Measurements from ENCODE around the gene ZNF638. TPM values are rescaled to one million over a fixed set of nuclear protein-coding genes. Genes with fewer than 3 reads are reported as not detected.
A peak's percentile ranks its signal among the peaks of the same experiment; 100 is the strongest.

ZNF638 gene
- total and polyA plus RNA-seq, 9 of the 15 experiments (the other 6 are each of a cell fraction or from before 2014, with no cell fraction given): 53.3 to 165 (median 98.8) TPM

DNA sequence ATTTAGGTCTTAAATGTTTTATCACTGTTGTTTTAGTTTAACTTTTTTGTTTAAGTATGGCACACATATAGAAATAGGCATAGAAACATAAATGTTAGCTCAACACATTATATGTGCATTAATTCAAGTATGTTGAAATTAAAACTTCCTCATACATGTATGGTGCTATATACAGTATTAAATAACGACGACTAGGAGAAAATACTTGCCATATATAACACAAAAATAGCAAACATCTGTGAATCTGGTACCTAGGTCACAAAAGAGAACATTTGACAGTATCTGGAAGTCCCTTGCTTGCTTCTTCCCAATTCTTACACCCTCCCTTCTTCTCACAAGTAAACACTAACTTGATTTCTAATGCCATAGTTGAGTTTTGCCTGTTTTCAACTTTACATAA is 38.4 kb downstream of the ZNF638 start:
- H3K27ac ChIP-seq (ENCODE audit: extremely low read depth, low read depth, low read length): no peak overlapping the region
- no peak overlapping the region for H2AFZ ChIP-seq (ENCODE audit: low read depth, low read length)
- intact Hi-C loops (cut with micrococcal nuclease) (no loop called here), in situ Hi-C loops (cut with MboI) (no loop called here)
- no peak overlapping the region for H3K9ac ChIP-seq (ENCODE audit: insufficient read depth in 1 of 2, low read depth in 2 of 2, low read length in 2 of 2)
- BruUV-seq (replicated peaks): no TSS peak
- no peaks in the 10 kb centered on the region for H3K27me3 ChIP-seq (ENCODE audit: control insufficient read depth in 2 of 2, insufficient read depth in 2 of 2, low read length in 2 of 2)
- no peaks in the 10 kb centered on the region for H4K20me1 ChIP-seq (replicated peaks; ENCODE audit: control insufficient read depth, insufficient read depth, low read length)
- ChIA-PET POLR2A (interaction anchor here (0.6 kb wide), 1 partner anchor 136 kb away, joined by 5 read pairs; no protein-coding TSS in a partner anchor), CTCF (ENCODE audit: low intra/inter-chr PET ratio) (no interaction called here)
- 0 out of 2 replicates have a peak, but pooled peaks have one; percentile 14 for TF ChIP-seq C11orf30 (IDR thresholded peaks at IDR 0.05; ENCODE audit: low read depth)
- peak; percentile 30; the same call in 1 of the 2 replicates for TF ChIP-seq ZNF316 (IDR thresholded peaks at IDR 0.05)
- no peak for TF ChIP-seq ZNF668 (CRISPR knock-in tag; IDR thresholded peaks at IDR 0.05)
- no peaks in the 10 kb centered on the region for H3K9me1 ChIP-seq (ENCODE audit: control insufficient read depth, insufficient read depth, low read length)
- no peaks in the 10 kb centered on the region for H3K4me1 ChIP-seq (replicated peaks in 1 of 2; ENCODE audit: control insufficient read depth in 2 of 2, insufficient read depth in 2 of 2, low read length in 2 of 2)
- WGBS (ENCODE audit: insufficient coverage, low coverage, missing lambda C conversion rate): 94% methylated on average over 2 of the region's 2 CpGs
- no peak for FAIRE-seq
- H3K36me3 ChIP-seq (ENCODE audit: control insufficient read depth, insufficient read depth, low read length): peaks cover 80% of the 10 kb centered on the region
- DNase-seq (ENCODE audit: extremely low read depth in 1 of 4, low spot score in 3 of 4): no peak
- no peak for ATAC-seq
- H3K9me3 ChIP-seq (replicated peaks; ENCODE audit: control insufficient read depth, insufficient read depth, low read depth, low read length): no peaks in the 10 kb centered on the region
- no peak overlapping the region for H3K4me3 ChIP-seq
- no peak overlapping the region for H3K4me2 ChIP-seq (ENCODE audit: insufficient read depth, low read length)
- no peaks in the 10 kb centered on the region; the same call in 2 of the 3 replicates for H3K79me2 ChIP-seq (ENCODE audit: control insufficient read depth, insufficient read depth, low read length)

DNA sequence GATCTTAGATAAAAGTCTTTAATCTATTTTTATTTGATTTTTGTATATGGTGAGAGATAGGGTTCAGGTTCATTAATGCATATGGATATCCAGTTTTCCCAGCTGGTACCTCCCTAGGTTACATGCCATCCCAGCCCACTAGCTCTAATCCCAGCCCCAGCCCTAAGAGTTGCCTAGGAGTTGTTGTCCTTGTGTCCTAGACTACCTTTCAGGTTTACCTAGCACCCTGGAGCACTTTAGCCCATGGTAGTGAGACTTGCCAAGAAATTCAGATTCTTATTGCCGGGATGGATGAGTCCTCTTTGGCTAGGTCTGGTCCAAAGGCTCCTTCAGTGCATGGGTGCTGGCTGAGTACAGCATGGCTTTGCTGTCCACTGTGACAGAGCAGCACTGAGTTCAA is 40.5 kb downstream of the ZNF638 start:
- Histone ChIP-seq H3K27me3 (ENCODE audit: control insufficient read depth in 2 of 2, insufficient read depth in 2 of 2, low read length in 2 of 2) (no peaks in the 10 kb centered on the region), H3K9me3 (replicated peaks; ENCODE audit: control insufficient read depth, insufficient read depth, low read depth, low read length) (no peaks in the 10 kb centered on the region), H3K36me3 (ENCODE audit: control insufficient read depth, insufficient read depth, low read length) (peaks cover 81% of the 10 kb centered on the region), H3K4me1 (replicated peaks in 1 of 2; ENCODE audit: control insufficient read depth in 2 of 2, insufficient read depth in 2 of 2, low read length in 2 of 2) (no peaks in the 10 kb centered on the region), H2AFZ (ENCODE audit: low read depth, low read length) (no peak overlapping the region), H3K9ac (ENCODE audit: insufficient read depth in 1 of 2, low read depth in 2 of 2, low read length in 2 of 2) (no peak overlapping the region), H3K27ac (ENCODE audit: extremely low read depth, low read depth, low read length) (no peak overlapping the region), H3K4me3 (no peak overlapping the region), H4K20me1 (replicated peaks; ENCODE audit: control insufficient read depth, insufficient read depth, low read length) (no peaks in the 10 kb centered on the region), H3K79me2 (ENCODE audit: control insufficient read depth, insufficient read depth, low read length) (no peaks in the 10 kb centered on the region; the same call in 2 of the 3 replicates), H3K4me2 (ENCODE audit: insufficient read depth, low read length) (no peak overlapping the region), H3K9me1 (ENCODE audit: control insufficient read depth, insufficient read depth, low read length) (no peaks in the 10 kb centered on the region)
- BruUV-seq (replicated peaks): no TSS peak
- intact Hi-C loops (cut with micrococcal nuclease): no loop called here
- WGBS (ENCODE audit: insufficient coverage, low coverage, missing lambda C conversion rate): 100% methylated on average over 1 of the region's 1 CpG
- ATAC-seq: no peak
- TF ChIP-seq TBP (optimal IDR thresholded peaks at IDR 0.05; ENCODE audit: low read depth, low read length): no peak
- ChIA-PET CTCF (ENCODE audit: low intra/inter-chr PET ratio) (no interaction called here), POLR2A (no interaction called here)
- in situ Hi-C loops (cut with MboI): no loop called here
- no peak for FAIRE-seq
- no peak for DNase-seq (ENCODE audit: extremely low read depth in 1 of 4, low spot score in 3 of 4)

Data from K562 (cell line).